ENCODE data around the gene FADS1.
A peak's percentile ranks its signal among the peaks of the same experiment; 100 is the strongest.

Gene FADS1

DNA sequence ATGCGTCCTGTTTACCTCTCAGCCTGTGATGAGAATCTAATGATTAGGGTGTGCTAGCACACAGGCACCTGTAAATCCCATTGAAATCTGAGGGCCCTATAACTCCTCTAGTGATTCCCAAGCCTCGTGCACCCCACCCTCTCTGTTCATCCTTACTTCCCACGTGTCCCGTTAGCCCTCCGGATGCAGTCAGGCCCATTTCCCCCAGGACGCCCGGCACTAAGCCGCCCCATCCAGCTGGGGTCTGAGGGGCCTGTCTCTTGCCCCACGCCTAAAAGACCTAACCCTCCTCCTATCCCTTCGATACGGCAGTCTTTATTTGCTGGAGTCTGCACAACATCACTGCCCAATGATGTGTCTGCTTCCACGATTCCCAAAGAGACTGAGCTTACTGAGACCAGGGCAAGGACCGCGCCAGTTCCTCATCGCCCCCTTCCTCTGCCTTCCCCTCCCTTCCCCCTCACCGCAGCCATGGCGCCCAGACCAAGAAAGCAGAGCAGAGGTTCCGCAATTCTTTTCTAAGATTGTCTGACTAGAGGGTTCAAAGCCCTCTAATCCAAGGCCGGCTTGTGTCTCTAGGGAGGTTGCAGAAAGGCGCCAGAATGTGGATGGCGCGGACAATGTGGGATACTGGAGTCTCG is 10.2 kb upstream of the FADS1 start:
- no peak for DNase-seq (ENCODE audit: low read depth)

- DNase-seq (ENCODE audit: low read depth): no peak
Measured at GRCh38 chr11:61820174-61820573, 3.4 kb upstream of the FADS1 start.

DNA sequence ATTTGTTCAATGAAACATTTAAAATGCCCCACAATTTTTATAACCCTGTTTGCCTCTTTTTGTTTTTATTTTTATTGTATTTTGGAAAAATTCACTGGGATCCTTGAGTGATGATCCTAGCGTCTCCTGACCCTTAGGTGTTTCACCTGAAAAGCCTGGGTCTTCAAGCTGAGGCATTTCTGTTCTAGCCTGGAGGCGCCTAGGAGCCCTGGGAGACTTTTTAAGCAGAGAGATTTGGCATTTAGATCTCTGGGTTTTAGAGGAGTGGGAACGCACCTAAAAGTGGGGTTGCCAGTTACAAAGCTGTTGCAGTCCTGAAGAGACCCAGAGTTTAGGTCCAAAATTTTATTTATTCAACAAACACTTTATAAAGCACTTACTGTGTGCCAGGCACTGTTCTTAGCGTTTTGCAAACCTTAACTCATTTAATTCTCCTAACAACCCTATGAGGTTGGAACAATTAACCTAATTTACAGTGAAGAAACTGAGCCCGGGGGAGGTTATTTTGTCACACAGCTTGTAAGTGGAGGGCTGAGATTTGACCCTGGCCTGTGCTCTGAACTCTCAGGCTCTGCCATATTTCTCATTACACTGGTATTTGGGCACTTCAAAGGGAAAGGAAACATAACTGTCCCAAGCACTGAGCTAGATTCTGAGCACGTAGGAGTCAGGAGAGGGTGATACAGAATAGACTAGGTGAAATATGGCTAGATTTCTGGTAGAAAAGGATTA is 834 bp upstream of the FADS1 start:
- no peak for DNase-seq (ENCODE audit: low read depth)

DNA sequence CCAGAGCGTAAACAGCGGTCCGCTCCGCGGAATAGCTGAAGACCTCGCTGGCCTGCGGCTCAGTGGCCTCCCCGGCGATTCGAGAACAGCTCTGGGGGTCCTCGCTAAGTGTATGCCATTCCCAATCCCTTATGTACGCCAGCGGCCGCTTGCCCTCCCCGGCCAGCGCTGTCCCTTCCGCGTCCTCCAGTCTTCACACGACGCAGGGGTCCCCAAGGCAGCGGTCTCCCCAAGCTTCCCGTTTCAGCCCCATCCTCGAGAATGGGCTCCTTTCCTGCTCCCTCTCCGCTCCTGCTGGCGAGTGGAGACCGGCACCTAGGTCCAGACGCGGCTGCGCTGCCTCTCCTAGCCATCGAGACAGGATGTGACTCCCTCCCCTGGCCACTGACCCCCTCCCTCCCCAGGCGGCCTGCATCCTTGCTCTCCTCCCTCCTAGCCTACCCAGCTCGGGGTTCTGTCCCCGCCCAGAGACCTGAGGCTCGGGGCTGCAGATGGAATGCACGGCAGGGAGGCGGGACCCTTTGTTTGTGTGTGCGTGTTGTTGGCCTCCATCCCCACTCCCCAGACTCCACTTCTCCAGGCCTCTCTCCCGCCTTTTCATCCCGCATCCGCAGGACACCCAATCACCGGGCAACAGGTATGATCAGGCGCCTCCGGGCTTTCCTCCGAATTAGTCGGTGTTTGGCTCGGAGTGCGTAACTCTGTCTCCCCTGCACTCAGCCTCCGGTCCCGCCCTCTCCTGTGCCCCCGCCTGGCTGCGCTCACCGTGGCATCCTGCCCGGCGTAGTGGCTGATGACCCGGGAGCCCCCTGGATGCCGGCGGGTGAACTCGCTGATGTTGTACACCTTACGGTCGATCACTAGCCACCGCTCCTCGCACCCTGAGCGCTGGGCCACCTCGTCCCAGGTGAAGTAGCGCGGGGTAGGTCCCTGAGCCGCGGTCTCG is 740 bp downstream of the FADS1 start:
- DNase-seq (ENCODE audit: low read depth): peak; percentile 40

- DNase-seq (ENCODE audit: low read depth): peak; percentile 82
Measured at GRCh38 chr11:61814958-61815789, 1.6 kb downstream of the FADS1 start.

DNA sequence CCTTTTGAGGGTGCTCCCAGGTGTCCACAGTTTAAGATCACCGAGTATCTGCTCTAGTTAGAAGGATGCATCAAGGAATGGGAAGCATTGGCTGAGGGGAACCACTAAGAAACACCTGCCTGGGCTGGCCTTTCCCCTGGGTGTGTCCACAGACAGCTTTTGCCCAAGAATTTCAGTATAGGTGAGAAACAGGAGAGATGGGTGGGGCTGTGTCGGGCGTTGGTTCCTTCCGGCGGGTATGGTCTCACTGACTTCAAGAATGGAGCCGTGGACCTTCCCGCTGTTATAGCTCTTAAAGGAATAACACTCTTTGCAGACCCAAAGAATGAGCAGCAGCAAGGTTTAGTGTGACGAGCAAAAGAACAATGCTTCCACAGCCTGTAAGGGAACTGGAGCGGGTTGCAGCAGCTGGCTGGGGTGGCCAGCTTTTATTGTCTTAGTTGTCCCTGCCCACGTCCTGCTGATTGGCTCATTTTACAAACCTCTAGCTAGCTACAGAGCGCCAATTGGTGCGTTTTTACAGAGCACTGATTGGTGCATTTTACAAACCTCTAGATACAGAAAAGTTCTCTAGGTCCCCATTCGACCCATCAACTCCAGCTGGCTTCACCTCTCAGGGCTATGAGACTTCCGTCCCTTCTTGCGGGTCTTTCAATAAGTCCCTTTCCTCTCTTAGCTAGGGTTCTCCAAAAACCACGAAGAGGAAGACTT is 2.4 kb downstream of the FADS1 start:
- no peak for DNase-seq (ENCODE audit: low read depth)

- DNase-seq (ENCODE audit: low read depth): no peak
Measured at GRCh38 chr11:61812736-61813411, 3.9 kb downstream of the FADS1 start.

- no peak for DNase-seq (ENCODE audit: low read depth)
Measured at GRCh38 chr11:61811831-61812230, 5.0 kb downstream of the FADS1 start.

DNA sequence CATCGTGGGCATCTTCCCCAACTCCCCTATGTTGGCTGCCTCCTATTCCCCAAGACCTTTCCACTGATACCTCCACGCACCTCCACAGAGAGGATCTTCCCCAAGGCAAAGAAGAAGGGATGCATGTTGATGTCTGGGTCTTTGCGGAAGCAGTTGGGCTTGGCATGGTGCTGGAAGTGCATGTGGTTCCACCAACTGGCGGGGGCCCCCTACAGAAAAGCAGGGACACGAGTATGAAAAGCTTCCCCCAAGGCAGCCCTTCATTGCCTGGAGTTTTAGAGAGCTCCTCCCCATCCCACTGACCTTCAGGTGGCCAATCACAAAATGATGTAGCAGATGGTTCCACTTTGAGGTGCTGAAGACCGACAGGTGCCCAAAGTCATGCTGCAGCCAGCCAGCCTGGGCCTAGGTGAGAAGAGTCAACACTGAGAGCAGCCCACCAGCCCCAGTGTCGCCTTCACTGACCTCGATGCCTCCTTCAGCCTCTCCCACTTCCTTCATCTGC is 6.1 kb downstream of the FADS1 start:
- no peak for DNase-seq (ENCODE audit: low read depth)

- no peak for DNase-seq (ENCODE audit: low read depth)
Measured at GRCh38 chr11:61806785-61807184, 10.0 kb downstream of the FADS1 start.

DNA sequence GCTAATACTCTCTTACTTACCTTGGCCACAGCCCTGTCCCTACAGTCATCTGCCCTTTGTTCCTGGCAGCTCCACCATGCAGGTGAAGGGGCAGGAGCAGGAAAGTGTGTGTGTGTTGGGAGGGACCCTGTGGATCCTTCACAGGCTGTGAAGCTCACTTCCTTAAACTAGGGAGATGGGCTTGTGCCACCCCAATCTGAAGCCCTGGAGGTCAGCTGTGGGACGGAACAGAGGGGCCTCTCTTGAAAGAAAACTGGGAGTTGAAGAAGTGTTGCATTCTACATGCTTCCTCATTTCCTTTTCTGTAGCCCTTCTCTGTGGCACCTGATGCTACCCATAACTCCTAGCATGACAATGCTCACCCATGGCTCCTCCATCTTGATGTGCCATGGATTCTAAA is 11.7 kb downstream of the FADS1 start:
- no peak for DNase-seq (ENCODE audit: low read depth)

- DNase-seq (ENCODE audit: low read depth): no peak
Measured at GRCh38 chr11:61803889-61804647, 12.7 kb downstream of the FADS1 start.

DNA sequence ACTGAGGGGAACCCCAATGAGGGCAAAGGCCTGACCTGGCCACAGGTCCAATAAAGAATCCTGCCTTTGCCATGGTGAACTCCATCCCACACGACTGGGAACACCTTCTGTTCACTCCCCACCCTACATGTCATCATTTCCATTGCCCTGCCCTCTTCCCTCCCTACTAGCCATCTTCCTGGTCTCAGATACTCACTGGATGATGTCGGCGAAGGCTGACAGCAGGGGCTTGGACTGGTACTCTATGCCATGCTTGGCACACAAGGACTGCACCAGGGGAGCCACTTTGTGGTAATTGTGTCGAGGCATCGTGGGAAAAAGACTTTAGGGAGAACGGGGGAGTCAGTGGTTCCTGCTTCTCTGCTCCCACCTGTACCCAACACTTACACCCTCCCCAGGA is 14.2 kb downstream of the FADS1 start:
- DNase-seq (ENCODE audit: low read depth): no peak

- no peak for DNase-seq (ENCODE audit: low read depth)
Measured at GRCh38 chr11:61800331-61801281, 16.2 kb downstream of the FADS1 start.

- no peak for DNase-seq (ENCODE audit: low read depth)
Measured at GRCh38 chr11:61799665-61800284, 17.0 kb downstream of the FADS1 start.

- DNase-seq (ENCODE audit: low read depth): peak; percentile 56
Measured at GRCh38 chr11:61797263-61797944, 19.4 kb downstream of the FADS1 start.

DNA sequence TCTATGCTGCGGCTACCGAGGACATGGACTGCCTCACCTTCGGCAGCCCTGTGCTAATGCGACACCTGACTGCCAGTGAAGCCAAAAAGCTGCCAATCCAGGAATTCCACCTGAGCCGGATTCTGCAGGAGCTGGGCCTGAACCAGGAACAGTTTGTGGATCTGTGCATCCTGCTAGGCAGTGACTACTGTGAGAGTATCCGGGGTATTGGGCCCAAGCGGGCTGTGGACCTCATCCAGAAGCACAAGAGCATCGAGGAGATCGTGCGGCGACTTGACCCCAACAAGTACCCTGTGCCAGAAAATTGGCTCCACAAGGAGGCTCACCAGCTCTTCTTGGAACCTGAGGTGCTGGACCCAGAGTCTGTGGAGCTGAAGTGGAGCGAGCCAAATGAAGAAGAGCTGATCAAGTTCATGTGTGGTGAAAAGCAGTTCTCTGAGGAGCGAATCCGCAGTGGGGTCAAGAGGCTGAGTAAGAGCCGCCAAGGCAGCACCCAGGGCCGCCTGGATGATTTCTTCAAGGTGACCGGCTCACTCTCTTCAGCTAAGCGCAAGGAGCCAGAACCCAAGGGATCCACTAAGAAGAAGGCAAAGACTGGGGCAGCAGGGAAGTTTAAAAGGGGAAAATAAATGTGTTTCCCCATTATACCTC is 20.8 kb downstream of the FADS1 start:
- no peak for DNase-seq (ENCODE audit: low read depth)
